GM12874 (cell line): Measurements from ENCODE around the gene BEST4.

Source experiments
- TF ChIP-seq, protein P1 (sequence below): IDR thresholded peaks from 2 replicates; pipeline ENCODE4 v1.5.1; 2011; ENCODE audit warnings: low read depth, mild to moderate bottlenecking, control low read depth, low read length, moderate library complexity; ENCODE audit not compliant: insufficient read depth

The BEST4 gene

DNA sequence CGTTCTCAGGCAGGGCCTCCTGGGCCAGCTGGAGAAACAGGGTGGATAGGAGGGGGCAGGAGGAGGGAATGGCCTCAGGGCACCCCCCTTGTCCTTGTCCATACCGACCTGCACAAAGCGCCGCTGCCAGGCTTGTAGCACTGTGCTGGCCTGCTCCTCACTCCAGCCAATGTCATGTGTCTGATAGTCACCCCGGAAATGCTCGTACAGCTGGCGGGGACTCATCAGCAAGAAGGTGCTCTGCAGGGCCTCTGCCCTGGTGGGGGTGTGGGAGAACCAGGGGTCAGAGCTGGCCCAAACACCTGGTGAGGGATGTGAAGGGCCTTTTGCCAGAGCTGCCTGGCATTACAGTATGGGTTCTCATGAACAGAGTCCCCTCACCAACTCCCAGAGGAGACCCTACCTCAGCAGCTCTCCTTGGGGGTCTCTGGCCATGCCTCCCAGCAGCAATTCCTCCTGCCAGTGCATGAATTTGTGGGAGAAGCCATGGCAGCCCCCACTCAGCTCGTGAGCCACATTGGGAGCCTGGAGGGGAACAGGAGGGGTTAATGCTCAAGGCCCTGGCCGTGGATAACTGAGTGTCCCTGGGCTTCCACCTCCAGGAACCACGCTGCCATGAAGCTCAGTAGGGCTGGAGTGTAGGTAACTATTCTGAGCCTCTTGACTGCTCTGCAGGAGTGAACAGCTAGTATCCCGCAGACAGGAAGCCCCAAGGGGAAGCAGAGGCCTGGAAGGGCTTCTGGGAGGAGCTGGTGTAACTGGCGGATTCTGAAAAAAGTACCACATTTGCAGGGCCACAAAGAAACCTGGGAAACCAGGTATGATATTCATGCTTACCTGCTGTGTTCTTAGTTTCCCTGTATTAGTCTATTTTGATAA, 41.8 kb upstream of the BEST4 start:
- TF ChIP-seq, protein P1, sequence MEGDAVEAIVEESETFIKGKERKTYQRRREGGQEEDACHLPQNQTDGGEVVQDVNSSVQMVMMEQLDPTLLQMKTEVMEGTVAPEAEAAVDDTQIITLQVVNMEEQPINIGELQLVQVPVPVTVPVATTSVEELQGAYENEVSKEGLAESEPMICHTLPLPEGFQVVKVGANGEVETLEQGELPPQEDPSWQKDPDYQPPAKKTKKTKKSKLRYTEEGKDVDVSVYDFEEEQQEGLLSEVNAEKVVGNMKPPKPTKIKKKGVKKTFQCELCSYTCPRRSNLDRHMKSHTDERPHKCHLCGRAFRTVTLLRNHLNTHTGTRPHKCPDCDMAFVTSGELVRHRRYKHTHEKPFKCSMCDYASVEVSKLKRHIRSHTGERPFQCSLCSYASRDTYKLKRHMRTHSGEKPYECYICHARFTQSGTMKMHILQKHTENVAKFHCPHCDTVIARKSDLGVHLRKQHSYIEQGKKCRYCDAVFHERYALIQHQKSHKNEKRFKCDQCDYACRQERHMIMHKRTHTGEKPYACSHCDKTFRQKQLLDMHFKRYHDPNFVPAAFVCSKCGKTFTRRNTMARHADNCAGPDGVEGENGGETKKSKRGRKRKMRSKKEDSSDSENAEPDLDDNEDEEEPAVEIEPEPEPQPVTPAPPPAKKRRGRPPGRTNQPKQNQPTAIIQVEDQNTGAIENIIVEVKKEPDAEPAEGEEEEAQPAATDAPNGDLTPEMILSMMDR, result no peak

DNA sequence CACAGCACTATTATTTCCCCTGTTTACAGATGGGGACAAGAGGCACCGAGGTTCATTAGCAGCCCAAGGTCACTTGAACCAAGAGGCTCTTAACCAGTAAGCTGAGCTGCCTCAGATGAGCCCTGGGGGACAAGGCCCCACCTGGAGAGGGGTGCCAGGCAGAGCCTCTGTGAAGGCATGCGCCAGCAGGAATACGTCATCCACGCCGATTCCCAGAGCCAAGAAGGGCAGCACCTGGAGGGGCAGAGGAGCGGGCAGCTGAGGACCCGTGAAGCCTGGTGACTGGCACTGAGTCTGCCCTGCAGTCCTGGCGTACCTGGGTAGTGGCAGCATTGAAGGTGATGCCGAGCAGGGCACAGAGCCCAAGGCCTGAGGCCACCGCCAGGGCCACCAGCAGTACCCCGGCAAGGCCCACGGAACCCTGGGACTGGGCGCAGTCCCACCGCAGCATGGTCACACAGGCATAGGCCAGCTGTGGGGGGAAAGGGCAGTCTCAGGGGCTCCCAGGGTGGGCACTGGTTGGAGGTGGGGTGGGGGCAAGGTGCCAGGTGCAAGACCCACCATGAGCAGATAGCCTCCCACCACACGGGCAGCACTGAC, 41.0 kb upstream of the BEST4 start:
- TF ChIP-seq, protein P1, result no peak

DNA sequence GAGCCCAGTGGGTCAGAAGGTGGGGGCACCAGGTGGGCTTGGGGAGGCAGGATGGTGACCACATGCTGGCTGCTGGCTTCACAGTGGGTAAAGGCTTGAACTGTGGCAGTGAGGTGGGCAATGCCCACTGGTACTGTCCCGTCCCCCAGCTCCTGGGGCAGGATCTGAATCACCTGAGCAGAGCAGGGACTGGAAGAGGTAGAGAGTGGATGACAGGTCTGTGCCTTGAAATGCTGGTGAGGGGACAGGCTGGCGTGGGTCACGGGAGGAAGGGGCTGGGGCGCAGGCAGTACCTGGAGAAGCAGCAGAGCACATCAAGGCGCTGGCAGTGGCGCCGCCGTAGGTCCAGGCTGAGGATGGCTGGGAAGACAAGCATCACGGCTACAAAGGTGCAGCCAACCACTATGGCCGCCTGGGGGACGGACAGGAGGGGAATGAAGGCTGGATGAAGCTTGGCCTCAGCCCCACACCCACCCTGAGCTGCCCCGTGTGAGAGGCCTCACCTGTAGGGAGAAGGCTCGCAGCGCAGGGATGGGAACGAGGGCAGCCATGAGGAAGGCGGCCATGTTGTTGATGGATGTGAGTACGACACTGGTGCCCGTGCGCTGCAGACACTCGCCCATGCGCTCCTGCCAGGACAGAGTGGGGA, 40.2 kb upstream of the BEST4 start:
- TF ChIP-seq, protein P1, result no peak

DNA sequence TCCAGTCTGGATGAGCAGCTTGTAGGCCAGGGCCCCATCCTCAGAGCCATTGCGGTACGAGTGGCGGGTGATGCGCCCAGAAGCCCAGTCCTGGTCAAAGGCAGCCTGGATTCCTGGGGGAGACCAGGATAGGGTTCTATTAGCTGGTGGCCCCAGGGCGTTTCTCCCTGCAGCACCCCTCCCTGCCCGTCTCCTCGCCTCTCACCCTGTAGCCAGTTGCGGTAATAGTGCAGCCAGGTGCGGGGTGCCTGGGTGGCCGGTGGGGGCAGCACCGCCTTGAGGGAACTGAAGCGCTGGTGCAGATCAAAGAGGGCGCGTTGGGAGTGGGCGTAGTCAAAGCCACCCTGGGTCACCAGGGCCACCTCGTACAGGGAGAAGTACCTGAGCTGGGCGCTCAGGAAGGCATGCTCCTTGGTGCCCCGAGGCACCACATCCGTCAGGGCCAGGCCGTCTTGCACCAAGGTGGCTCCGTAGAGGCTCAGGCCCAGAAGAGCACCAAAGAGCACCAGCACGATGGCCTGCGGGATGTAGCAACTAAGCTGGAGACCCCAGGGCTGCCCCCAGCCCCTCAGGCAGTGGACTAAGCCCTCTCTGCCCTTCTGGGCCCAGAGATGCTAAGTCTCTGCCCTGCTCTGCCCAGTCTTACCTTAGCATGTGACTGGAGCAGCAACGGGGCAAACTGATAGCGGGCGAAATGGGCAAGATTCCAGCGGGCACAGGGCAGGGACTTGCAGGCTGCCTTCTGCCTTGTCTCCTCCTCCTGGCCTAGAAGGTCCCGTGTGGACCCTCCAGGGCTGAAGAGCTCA, 39.4 kb upstream of the BEST4 start:
- TF ChIP-seq, protein P1, result 0 out of 2 replicates have a peak, but pooled peaks have one; percentile 14

DNA sequence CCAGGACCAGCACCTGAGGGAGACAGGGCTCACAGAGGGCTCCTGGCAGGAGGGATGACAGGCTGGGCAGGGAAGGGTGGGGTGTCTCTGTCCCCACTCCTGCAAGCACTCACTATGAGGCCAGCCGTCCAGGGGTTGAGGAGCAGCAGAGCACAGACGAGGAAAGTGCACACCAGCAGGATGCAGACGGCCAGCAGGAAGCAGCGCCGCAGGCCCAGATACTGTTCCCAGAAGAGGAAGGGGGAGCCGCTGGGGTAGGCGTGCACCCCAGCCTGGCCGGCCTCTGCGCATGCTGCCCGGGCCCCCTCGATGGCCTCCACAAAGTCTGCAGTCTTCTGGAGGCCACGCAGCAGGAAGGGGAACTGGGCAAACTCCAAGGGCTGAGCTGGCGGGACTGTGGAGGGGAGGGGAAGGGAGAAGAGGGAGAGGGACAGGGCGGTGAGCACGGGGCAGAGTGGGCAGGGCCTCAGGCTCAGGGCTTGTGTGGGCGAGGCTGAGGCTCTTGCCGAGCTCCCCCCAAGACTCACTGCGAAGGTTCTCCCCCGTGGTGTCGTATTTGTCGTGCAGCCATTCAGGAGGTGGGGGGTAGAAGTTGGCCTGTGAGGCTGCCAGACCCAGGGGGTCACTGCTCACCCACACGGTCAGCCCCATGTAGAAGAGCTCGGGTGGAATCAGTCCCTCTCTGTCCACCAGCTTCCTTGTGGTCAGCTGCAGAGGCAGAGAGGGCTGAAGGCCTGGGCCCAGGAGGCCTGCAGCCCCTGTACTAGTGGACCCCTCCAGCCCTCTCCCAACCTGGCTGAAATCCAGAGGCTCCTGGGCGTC, 38.6 kb upstream of the BEST4 start:
- TF ChIP-seq, protein P1, result no peak

DNA sequence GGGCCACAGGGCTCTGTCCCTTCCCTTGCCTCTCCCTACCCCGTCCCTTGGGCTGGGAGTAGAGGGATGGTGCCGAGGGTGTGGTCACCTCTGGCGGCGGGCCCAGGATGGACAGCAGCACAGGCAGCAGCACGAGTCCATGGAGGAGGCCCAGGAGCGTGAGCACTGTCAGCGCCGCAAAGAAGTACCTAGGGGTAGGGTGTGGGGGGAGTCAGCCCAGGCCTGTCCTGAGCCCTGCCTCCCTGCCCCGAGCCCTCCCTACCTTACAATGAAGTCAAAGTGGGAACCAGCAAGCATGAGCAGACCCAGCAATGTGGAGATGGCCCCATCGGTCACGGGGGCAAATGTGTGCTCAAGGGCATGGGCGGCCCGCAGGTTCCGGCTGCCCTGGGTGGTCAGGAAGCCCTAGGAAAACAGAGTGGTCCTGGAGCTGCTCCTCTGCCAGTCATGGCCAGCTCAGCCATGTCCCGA, 35.0 kb upstream of the BEST4 start:
- TF ChIP-seq, protein P1, result no peak
